Brain microvascular endothelial cell (primary cell): ENCODE data around the gene AMBRA1.
A peak's percentile ranks its signal among the peaks of the same experiment; 100 is the strongest.

Source experiments
- DNase-seq: peaks from one replicate; pipeline ENCODE4 v3.0.0-alpha.2; 2020
- H3K27ac ChIP-seq: fragments of 250-450 bp; sonication (Bioruptor Pico); 2 replicates; pipeline ENCODE4 v1.5.1; 2020; ENCODE audit warnings: mild to moderate bottlenecking, moderate library complexity
- H3K27me3 ChIP-seq: fragments of 250-450 bp; sonication (Bioruptor Pico); replicated peaks from 2 replicates; pipeline ENCODE4 v1.5.1; 2020; ENCODE audit warnings: mild to moderate bottlenecking
- H3K36me3 ChIP-seq: fragments of 250-450 bp; sonication (Bioruptor Pico); replicated peaks from 2 replicates; pipeline ENCODE4 v1.5.1; 2020; ENCODE audit warnings: mild to moderate bottlenecking
- H3K4me3 ChIP-seq: 2 replicates; pipeline ENCODE4 v1.5.1; 2011; ENCODE audit warnings: low read depth, mild to moderate bottlenecking, control low read depth, low read length, moderate library complexity
- in situ Hi-C: cut with HindIII; loops from 2 replicates; pipeline ENCODE4 v1.10.0; 2017; ENCODE audit warnings: low sequenced_read_pairs, low pct_ligation_motif_present
- TF ChIP-seq, protein P1 (sequence below): IDR thresholded peaks from 2 replicates; pipeline ENCODE4 v1.5.1; 2011; ENCODE audit warnings: low read depth, mild to moderate bottlenecking, moderate library complexity, low read length, control low read depth, inconsistent platforms; ENCODE audit errors: missing control alignments

Gene AMBRA1

DNA sequence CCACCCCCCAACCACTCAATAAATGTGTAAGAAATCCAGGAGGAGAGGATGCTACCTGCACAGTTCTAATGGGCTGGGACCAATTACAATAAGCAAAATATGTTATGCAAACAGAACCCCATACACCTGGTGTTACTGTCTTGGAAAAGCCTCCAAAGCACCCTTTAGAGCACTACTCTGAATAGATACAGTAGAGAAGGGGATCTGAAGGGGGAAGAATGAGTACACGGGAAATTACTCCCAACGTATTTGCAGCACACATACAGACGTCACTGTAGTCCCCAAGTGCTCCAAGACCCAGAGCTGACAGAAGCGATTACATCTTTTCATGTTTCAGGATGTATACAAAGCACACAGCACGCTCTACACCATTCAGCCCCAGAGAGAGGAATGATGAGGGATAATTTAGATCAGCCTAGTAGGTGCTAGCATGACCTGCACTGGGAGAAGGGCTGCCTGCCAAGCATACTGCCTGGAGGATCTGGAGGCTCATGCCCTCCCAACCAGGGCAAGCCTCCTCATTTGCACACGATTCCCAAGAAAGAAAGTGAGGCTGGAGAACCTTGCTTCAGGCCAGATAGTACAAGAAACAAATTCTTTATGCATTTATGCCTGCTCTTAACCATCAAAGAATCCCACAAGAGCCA lies 63.8 kb downstream of the AMBRA1 start:
- DNase-seq: no peak
- in situ Hi-C loops: no loop called here
- no peak overlapping the region for H3K4me3 ChIP-seq
- H3K27ac ChIP-seq: no peak overlapping the region
- TF ChIP-seq, protein P1, sequence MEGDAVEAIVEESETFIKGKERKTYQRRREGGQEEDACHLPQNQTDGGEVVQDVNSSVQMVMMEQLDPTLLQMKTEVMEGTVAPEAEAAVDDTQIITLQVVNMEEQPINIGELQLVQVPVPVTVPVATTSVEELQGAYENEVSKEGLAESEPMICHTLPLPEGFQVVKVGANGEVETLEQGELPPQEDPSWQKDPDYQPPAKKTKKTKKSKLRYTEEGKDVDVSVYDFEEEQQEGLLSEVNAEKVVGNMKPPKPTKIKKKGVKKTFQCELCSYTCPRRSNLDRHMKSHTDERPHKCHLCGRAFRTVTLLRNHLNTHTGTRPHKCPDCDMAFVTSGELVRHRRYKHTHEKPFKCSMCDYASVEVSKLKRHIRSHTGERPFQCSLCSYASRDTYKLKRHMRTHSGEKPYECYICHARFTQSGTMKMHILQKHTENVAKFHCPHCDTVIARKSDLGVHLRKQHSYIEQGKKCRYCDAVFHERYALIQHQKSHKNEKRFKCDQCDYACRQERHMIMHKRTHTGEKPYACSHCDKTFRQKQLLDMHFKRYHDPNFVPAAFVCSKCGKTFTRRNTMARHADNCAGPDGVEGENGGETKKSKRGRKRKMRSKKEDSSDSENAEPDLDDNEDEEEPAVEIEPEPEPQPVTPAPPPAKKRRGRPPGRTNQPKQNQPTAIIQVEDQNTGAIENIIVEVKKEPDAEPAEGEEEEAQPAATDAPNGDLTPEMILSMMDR: no peak
- H3K36me3 ChIP-seq: no peaks in the 10 kb centered on the region
- H3K27me3 ChIP-seq: no peaks in the 10 kb centered on the region

DNA sequence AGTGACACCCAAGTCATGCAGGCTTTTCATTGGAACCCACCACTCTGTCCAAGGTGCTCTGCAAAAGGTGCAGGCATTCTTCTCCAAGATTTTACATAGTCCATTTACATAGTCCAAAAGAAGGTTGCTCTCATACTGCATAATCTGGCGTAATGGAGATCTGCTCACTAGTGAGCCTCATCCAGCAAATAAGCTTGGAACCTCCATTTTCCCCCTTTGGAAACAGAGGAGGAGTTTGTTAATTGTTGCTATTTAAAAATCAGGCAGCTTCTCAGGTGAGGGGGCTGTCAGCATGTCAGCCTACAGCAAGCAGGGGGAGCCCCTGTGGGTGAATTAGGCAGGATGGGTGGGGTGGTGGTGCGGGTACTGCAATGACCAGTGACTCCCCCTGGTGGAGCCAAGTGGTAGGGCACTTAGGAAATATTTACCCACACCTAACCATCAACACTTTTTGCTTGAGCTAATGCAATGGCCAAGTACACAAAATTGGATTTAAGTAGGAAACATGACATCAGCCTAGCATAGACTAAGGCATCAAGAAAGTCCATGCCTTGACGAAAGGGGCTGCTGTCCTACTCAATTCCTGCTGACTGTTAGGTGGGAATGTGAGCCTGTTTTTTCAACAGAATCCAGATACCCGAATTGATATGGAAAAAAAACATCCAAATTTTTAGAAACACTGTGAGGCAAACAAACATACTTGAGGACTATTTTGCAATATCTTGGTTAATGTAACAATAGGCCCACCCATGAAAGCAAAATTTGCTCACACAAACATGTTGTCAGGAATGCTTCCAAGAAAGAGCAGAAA lies 64.5 kb downstream of the AMBRA1 start:
- H3K4me3 ChIP-seq: no peak overlapping the region
- no peaks in the 10 kb centered on the region for H3K27me3 ChIP-seq
- TF ChIP-seq, protein P1: peak; percentile 92
- peak; percentile 45 for DNase-seq
- H3K36me3 ChIP-seq: no peaks in the 10 kb centered on the region
- in situ Hi-C loops: no loop called here
- no peak overlapping the region for H3K27ac ChIP-seq

DNA sequence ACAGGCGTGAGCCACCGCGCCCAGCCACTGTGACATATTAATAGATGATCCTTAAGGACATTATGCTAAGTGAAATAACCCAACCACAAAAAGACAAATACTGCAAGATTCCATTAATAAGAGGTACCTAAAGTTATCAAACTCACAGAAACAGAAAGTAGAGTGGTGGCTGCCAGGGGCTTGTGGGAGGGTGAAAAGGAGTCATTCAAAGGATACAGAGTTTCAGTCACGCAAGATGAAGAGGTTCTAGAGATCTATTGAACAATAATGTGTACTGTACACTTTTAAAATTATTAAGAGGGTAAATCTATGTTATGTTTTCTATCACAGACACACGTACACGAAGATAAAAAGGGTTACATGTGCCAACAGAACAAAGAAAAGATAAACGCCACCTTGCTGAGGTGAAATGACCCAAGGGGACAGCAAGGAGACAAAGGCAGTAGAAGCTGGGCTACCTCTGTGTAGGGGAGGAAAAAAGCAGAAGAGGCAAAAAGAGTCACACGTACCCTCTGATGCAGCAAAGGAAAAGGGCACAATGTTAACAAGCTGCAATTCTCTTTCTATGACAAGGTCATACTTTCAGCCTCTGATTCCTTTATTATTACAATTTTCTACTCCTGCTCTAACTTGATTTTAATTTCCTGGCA lies 65.3 kb downstream of the AMBRA1 start:
- in situ Hi-C loops: no loop called here
- DNase-seq: no peak
- Histone ChIP-seq H3K27ac (no peak overlapping the region), H3K36me3 (no peaks in the 10 kb centered on the region), H3K27me3 (no peaks in the 10 kb centered on the region), H3K4me3 (no peak overlapping the region)
- TF ChIP-seq, protein P1: no peak

DNA sequence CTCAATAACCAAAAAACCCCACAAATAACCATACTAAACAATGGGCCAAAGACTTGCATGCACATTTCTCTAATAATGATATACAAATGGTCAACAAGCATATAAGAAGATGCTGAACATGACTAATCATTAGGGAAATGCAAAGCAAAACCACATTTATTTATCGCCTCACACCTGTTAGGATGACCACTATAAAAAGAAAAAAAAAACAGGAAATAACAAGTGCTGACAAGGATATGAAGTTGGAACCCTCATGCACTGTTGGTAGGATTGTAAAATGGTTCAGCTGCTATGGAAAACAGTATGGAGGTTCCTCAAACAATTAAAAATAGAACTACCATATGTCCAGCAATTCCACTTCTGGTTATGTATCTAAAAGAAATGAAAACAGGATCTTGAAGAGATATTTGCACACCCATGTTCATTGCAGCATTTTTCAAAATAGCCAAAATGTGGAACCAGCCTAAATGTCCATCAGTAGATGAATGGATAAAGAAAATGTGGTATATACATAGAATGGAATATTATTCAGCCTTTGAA lies 66.2 kb downstream of the AMBRA1 start:
- Histone ChIP-seq H3K4me3 (no peak overlapping the region), H3K36me3 (no peaks in the 10 kb centered on the region), H3K27me3 (no peaks in the 10 kb centered on the region), H3K27ac (no peak overlapping the region)
- TF ChIP-seq, protein P1: no peak
- DNase-seq: no peak
- in situ Hi-C loops: no loop called here

DNA sequence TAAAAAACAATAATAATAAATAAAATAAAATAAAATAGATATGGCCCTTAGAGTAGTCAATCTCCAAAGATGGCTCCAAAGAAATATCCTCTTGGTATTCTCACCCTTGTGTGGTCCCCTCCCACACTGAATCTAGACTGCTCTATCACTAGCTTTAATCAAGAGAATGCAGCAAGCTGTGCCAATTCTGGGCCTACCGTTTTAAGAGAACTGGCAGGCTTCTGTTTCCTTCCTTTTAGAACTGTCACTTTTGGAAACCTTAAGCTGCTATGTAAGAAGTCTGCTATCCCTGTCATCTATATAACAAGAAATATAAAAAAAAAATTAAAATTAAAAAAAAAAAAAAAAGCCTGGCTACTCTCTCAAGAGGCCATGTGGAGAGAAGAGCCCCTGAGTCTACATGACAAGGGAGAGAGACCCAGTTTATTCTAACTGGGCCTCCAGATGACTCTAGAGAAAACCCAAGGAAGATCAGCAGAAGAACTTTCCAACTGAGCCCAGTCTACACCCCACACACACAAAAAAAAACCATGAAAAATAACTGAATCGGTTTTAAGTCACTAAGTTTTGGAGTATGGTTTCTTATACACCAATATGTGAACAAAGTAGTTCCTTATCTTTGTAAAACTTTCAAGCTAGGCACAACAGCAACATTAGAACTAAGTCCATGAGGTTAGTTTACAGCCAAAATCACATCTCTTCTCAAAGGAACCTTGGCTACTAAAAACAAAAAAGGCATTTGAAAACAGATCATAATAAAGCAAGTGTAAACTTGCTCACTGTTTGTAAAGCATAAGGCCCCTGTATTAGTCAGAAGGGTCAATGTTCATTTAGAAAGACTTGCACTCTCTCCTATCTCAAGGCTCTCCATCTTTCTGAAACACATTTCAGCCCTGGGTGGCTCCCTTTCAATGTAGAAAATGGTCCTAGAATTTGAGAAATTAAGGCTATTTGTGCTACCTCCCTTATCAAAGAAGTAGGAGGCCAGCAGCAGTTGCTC lies 67.3 kb downstream of the AMBRA1 start:
- in situ Hi-C loops: no loop called here
- H3K27me3 ChIP-seq: no peaks in the 10 kb centered on the region
- H3K36me3 ChIP-seq: no peaks in the 10 kb centered on the region
- no peak for DNase-seq
- TF ChIP-seq, protein P1: no peak
- H3K4me3 ChIP-seq: no peak overlapping the region
- H3K27ac ChIP-seq: no peak overlapping the region
